HG03520 (cell line): ENCODE measurements around the gene BACH1.

Experiments
- ATAC-seq: cut with Tn5 transposase; IDR thresholded peaks from one replicate; pipeline ENCODE4 v1.9.1; 2021; ENCODE audit warnings: mild to moderate bottlenecking, moderate library complexity; ENCODE audit not compliant: unreplicated experiment

Gene BACH1

GRCh38 chr21:29290240-29290639 is 8.5 kb upstream of the BACH1 start:
- no peak for ATAC-seq

- ATAC-seq: peak; percentile 87
Observed at GRCh38 chr21:29293495-29293894, 5.2 kb upstream of the BACH1 start.

- ATAC-seq: no peak
Observed at GRCh38 chr21:29295066-29295650, 3.6 kb upstream of the BACH1 start.

- no peak for ATAC-seq
Observed at GRCh38 chr21:29296446-29296845, 2.3 kb upstream of the BACH1 start.

DNA sequence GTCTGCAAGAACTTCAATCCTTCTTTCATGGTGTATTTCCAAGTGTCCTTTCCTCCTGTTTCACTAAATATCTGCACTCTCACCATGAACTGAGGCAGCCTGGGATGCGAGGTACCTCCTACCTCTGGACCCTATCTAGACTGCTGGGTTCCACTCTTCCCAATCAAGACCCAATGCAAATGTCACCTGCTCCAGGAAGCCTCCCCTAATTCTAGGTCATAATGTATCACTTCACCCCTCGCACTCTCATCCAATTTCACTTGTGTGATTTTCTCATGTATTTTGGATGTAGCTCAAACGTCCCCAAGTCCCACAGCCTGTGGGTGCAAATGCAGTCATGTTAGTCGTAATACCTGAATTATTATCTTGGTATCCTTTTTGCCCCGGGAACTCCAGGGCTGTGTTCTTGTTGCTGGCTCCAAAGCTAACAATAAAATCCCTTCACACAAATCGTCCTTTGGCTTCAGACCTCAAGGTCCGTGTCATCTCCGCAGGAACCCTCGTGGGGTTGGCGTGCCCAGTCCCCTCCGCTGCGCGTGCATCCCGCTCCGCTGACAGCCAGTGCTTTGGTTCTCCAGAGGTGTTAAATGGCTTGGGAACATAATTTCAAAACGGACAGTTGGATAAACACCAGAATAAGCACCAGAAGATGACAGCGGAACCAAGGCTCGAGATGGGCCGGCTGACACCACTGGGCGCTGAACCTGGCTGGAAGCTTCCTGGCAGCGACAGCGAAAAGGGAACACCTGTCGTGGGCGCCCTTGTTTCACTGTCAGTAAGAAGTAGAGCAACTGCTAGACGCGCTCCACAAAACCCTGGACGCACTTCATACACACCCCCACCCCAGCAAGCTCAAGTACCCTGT is 1.0 kb upstream of the BACH1 start:
- ATAC-seq: no peak

GRCh38 chr21:29299046-29299915 is 559 bp downstream of the BACH1 start:
- peak; percentile 19 for ATAC-seq

- ATAC-seq: peak; percentile 61
Observed at GRCh38 chr21:29299916-29300806, 1.4 kb downstream of the BACH1 start.

DNA sequence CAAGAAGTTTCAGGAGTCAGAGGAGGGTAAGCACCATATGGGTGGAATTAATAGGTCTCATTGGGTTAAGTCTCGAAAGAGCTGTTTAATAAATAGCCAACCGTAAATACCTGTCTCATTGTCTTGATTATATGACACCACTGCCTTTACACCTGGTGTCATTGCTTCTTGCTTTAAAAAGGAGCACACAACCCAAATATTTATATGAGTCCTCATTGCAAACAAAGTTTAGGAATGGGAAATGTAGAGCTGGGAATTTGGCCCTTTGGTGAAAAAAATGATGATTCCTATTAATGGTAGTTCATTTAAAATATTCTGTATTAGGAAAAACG is 2.1 kb downstream of the BACH1 start:
- no peak for ATAC-seq

- ATAC-seq: no peak
Observed at GRCh38 chr21:29301691-29302090, 3.0 kb downstream of the BACH1 start.

DNA sequence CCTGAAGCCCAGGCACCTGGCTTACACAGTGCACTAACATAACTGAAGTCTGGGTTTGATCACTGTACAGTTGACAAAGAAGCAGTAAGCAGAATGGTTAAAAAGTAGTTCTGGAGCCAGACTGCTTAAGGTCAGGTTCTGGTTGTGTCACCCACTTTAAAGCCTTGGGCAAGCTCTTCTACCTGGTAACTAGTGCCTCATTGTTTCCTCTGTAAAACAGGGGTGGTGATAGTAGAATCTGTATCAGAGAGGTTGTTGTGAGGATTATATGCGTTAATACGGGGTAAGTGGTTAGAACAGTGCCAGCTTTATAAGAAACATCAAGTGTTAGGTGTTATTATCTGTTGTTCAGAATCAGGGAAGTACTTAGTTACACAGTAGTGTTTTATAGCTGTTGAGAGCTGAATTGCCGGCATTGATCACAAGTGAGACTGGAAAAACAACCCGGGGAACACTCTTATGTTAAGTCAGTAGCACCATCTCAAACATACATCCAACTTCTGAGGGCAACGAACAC is 3.7 kb downstream of the BACH1 start:
- ATAC-seq: no peak

- no peak for ATAC-seq
Observed at GRCh38 chr21:29303288-29303687, 4.6 kb downstream of the BACH1 start.

DNA sequence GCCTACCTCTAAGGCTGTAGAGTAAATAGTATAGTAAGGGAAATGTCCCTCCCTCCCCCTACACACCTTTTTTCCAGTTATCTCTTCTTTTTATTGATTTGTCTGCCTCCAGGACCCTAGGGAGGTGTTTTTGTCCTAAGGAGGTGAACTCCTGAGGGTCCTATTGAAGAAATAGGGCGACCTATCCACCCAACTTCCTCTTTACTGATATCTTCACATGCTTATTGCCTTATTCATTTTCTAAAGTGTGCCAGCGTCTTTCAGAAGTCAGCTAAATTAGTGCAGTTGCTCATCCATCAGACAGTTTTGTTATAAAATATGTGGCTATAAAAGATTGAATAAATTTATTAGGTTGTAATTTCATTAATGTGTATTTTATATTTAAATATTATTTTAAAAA is 5.9 kb downstream of the BACH1 start:
- no peak for ATAC-seq

DNA sequence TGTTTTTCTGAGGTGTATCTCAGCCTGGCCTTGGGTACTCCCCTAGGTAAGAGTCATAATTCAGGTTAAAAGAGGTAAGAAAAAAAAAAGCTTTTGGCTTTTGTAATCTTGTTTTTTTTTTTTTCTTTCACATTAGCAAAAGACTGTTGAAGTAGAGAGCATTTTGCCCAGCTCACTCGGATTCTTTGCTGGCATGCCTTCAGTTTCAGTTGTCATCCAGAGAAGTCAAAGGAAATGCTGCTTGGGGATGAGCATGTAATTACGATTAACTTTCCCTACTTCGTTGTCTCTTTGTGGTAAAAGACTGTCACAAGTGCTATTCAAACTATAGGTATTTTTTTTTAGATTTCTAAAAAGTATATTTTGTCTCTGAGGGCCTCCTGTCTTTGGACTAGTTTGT is 6.3 kb downstream of the BACH1 start:
- no peak for ATAC-seq

GRCh38 chr21:29305561-29305960 is 6.8 kb downstream of the BACH1 start:
- ATAC-seq: no peak

DNA sequence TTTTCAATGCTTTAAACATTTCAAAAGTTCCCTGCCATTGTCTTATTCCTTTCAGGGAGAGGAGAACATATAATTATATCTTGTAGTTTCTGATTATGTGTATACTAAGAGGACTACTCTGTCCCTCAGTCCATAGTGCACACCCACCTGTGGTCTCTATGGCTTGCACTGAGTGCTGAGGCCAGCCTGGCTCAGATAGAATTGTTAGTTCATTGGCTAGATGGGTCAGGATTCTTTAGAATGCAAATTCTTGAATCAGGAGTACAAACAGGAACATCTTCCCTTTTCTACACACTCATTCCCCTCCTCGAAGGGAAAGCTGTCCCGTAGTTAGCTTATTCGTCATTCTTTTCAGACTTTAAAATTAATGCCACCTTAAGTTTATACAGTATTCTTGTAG is 8.2 kb downstream of the BACH1 start:
- ATAC-seq: no peak

DNA sequence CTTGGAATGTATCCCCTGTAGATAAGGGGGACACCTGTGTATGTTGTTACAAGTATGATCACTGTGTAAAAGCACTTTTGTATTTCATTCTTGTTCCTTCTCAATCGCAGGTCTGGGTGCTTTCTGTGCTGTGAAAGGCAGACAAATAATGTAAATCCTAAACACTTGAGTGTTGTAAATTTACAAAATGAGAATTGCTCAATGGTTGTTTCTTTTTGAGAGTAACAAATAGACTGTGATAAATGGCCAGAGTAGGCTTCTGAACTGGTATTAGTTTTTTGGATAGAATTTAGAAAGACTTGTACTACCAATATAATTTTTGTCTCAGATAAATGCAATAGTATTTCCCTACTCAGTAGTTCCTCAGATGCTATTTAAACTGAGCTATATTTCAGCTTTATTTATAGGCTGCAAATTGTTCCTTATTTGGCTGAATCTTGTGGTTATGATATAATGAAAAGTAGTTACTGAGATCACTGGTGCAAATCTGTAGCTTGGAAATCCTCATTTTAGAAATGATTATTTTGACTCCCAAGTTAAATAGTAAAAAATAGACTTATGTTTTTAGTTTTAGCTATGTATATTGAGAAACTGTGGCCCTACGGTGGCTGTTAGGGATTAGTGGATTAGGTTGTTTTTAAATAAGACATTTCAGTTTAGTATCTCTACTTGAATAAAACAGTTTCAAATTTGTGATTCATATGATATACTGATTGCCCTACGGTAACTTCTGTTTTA is 9.2 kb downstream of the BACH1 start:
- no peak for ATAC-seq

DNA sequence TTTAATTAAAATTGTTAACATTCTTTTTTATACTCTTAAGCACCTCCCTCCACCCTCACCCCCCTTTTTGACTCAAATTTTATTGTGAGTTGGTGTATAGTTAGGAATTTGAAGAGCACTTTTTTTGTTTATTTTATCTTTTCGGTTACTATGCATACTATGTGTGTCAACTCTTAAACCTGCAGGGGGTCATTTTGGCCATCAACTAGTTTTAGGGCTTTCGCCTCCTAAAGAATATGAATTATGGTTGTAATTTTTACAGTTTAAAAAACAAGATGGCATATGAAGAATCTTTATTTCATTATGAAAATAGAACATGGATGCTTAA is 9.7 kb downstream of the BACH1 start:
- ATAC-seq: no peak

DNA sequence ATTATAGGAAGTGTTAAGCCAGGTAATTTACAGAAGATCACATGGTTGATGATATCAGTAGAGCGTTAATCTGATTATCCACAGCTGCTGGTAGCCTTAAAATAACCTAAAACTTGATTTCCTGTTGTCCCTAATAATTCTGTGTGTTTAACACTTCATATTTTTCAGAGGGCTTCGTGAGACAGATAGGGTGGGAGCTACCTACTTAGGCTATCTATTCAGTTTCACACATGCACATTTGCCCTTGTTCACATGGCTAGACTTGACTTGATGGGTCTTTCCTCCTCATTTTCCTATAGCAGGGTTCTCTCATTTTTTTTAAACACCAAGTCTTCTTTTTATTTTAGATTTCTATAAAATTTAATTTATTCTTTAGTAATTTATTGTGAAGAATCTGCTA is 11.0 kb downstream of the BACH1 start:
- ATAC-seq: no peak

DNA sequence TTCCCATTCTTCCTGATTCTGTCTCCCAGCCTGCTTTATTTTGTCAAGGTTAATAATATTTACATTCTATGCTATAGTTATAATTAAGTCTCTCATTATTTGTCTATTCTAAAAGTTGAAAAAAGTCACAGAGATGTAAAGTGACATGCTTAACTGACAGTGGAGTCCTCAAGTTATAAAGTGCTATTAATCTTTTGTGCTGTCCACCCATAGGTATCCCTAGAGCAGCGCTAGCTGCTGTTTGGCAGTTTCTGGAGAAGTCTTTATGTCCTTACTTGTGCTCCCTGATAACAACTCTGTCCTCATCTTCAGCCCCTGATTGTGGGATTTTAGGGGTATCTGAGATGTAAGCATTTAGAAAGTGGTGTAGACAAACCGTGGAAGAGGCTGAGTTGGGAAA is 13.1 kb downstream of the BACH1 start:
- no peak for ATAC-seq

GRCh38 chr21:29312981-29313380 is 14.3 kb downstream of the BACH1 start:
- no peak for ATAC-seq
